OCI-LY1 (cell line): ENCODE results near the gene LINC01488.

Experiments used
- H2AFZ ChIP-seq: fragments of 200-600 bp; sonication (generic), shearing (Covaris generic); 2 replicates; pipeline ENCODE4 v1.6.0; 2014; ENCODE audit warnings: antibody characterized with exemption, mild to moderate bottlenecking, low read length
- H3F3A ChIP-seq: fragments of 200-600 bp; sonication (generic), shearing (Covaris generic); 2 replicates; pipeline ENCODE4 v1.6.0; 2014; ENCODE audit warnings: mild to moderate bottlenecking, antibody characterized with exemption, low read length, moderate library complexity; ENCODE audit not compliant: insufficient read depth
- H3K27ac ChIP-seq: fragments of 200-600 bp; sonication (generic); 2 replicates; pipeline ENCODE4 v1.5.1; 2014; ENCODE audit warnings: low read length, mixed run types, mild to moderate bottlenecking, low read depth; ENCODE audit not compliant: poor library complexity, severe bottlenecking
- H3K27me3 ChIP-seq: fragments of 200-600 bp; sonication (generic); 2 replicates; pipeline ENCODE4 v1.6.0; 2014; ENCODE audit warnings: antibody characterized with exemption, mild to moderate bottlenecking, low read length, moderate library complexity; ENCODE audit not compliant: insufficient read depth
- H3K36me3 ChIP-seq: fragments of 200-600 bp; sonication (generic); 2 replicates; pipeline ENCODE4 v1.6.1; 2014; ENCODE audit warnings: mild to moderate bottlenecking, antibody characterized with exemption, low read length, moderate library complexity, mixed read lengths; ENCODE audit not compliant: insufficient read depth
- H3K4me1 ChIP-seq: fragments of 200-600 bp; sonication (generic); 2 replicates; pipeline ENCODE4 v1.5.1; 2014; ENCODE audit warnings: mild to moderate bottlenecking, low read length, moderate library complexity; ENCODE audit not compliant: insufficient read depth, severe bottlenecking
- H3K4me2 ChIP-seq: fragments of 200-600 bp; sonication (generic), shearing (Covaris generic); 2 replicates; pipeline ENCODE4 v1.6.1; 2014; ENCODE audit warnings: low read length
- H3K4me3 ChIP-seq: fragments of 200-600 bp; sonication (generic); 2 replicates; pipeline ENCODE4 v1.5.1; 2014; ENCODE audit warnings: low read length, low read depth, mild to moderate bottlenecking, mixed read lengths; ENCODE audit not compliant: poor library complexity, severe bottlenecking
- H3K79me2 ChIP-seq: fragments of 200-600 bp; shearing (Covaris generic); 2 replicates; pipeline ENCODE4 v1.6.1; 2016; ENCODE audit warnings: mixed run types, low read length, mixed read lengths; ENCODE audit not compliant: insufficient read depth
- H3K9ac ChIP-seq: fragments of 200-600 bp; sonication (generic), shearing (Covaris generic); 2 replicates; pipeline ENCODE4 v1.6.1; 2014; ENCODE audit warnings: mild to moderate bottlenecking, low read length, mixed read lengths
- H3K9me2 ChIP-seq: fragments of 200-600 bp; sonication (generic), shearing (Covaris generic); 2 replicates; pipeline ENCODE4 v1.6.1; 2014; ENCODE audit warnings: low read depth, mild to moderate bottlenecking, low read length, mixed read lengths
- H3K9me3 ChIP-seq: fragments of 200-600 bp; shearing (Covaris generic); 2 replicates; pipeline ENCODE4 v1.6.1; 2014; ENCODE audit warnings: low read length, mixed read lengths
- H4K20me1 ChIP-seq: fragments of 200-600 bp; sonication (generic), shearing (Covaris generic); 2 replicates; pipeline ENCODE4 v1.6.0; 2016; ENCODE audit warnings: mild to moderate bottlenecking, low read length; ENCODE audit not compliant: insufficient read depth
- CTCF ChIP-seq: fragments of 200-600 bp; sonication (generic), shearing (Covaris generic); IDR thresholded peaks from 2 replicates; pipeline ENCODE4 v1.5.1; 2017; ENCODE audit warnings: mild to moderate bottlenecking, antibody characterized with exemption, low read length, moderate library complexity, mixed read lengths
- EZH2 ChIP-seq: fragments of 200-600 bp; sonication (generic), shearing (Covaris generic); IDR thresholded peaks from 2 replicates; pipeline ENCODE4 v1.8.0; 2017; ENCODE audit warnings: borderline replicate concordance, mixed run types, mild to moderate bottlenecking, antibody characterized with exemption, low read length, moderate library complexity, mixed read lengths

The LINC01488 gene

GRCh38 chr11:69481393-69481844 is at the start of gene LINC01488:
Gene LINC01488, plus strand, starts transcription at chr11:69481663.
- Histone ChIP-seq H3K36me3 (no peaks in the 10 kb centered on the region), H3K79me2 (no peaks in the 10 kb centered on the region), H2AFZ (no peak within 1 kb of the TSS), H3K9me2 (no peaks in the 10 kb centered on the region), H3K27ac (no peak within 1 kb of the TSS), H3K4me3 (no peak within 1 kb of the TSS), H3K27me3 (no peaks in the 10 kb centered on the region), H4K20me1 (no peaks in the 10 kb centered on the region), H3K4me2 (no peak within 1 kb of the TSS), H3K9me3 (no peaks in the 10 kb centered on the region), H3K9ac (no peak within 1 kb of the TSS), H3F3A (no peaks in the 10 kb centered on the region), H3K4me1 (no peaks in the 10 kb centered on the region)
- TF ChIP-seq EZH2 (no peak), CTCF (no peak)

GRCh38 chr11:69431893-69432738 is 49.3 kb upstream of the LINC01488 start:
- Histone ChIP-seq H3K79me2 (no peaks in the 10 kb centered on the region), H2AFZ (no peak overlapping the region), H4K20me1 (no peaks in the 10 kb centered on the region), H3K9me2 (no peaks in the 10 kb centered on the region), H3K4me1 (no peaks in the 10 kb centered on the region), H3K27ac (no peak overlapping the region), H3K9me3 (no peaks in the 10 kb centered on the region), H3K36me3 (no peaks in the 10 kb centered on the region), H3K9ac (no peak overlapping the region), H3K4me2 (no peak overlapping the region), H3K27me3 (no peaks in the 10 kb centered on the region), H3F3A (no peaks in the 10 kb centered on the region), H3K4me3 (no peak overlapping the region)
- TF ChIP-seq CTCF (no peak), EZH2 (no peak)

GRCh38 chr11:69433741-69434140 is 47.7 kb upstream of the LINC01488 start:
- H4K20me1 ChIP-seq: no peaks in the 10 kb centered on the region
- no peak overlapping the region for H3K27ac ChIP-seq
- H3K36me3 ChIP-seq: no peaks in the 10 kb centered on the region
- H2AFZ ChIP-seq: no peak overlapping the region
- H3F3A ChIP-seq: no peaks in the 10 kb centered on the region
- TF ChIP-seq CTCF: no peak
- TF ChIP-seq EZH2: no peak
- no peaks in the 10 kb centered on the region for H3K4me1 ChIP-seq
- no peak overlapping the region for H3K4me3 ChIP-seq
- no peaks in the 10 kb centered on the region for H3K27me3 ChIP-seq
- no peak overlapping the region for H3K4me2 ChIP-seq
- no peaks in the 10 kb centered on the region for H3K9me2 ChIP-seq
- no peaks in the 10 kb centered on the region for H3K79me2 ChIP-seq
- no peak overlapping the region for H3K9ac ChIP-seq
- H3K9me3 ChIP-seq: no peaks in the 10 kb centered on the region
